ENCODE data around the gene PLEKHA7.

PLEKHA7 gene

GRCh38 chr11:16784666-16785065, 229.5 kb downstream of the PLEKHA7 start:
- H3K4me3 ChIP-seq (ENCODE audit: severe bottlenecking) = no peak overlapping the region
- H3K4me1 ChIP-seq (ENCODE audit: insufficient read depth, poor library complexity, severe bottlenecking) = peaks cover 24% of the 10 kb centered on the region
- no peak for TF ChIP-seq CTCF (IDR thresholded peaks at IDR 0.05; ENCODE audit: poor library complexity, severe bottlenecking)
- ATAC-seq (ENCODE audit: low read depth) = no peak
- no peaks in the 10 kb centered on the region for H3K9me3 ChIP-seq (ENCODE audit: severe bottlenecking)
- no peaks in the 10 kb centered on the region for H3K27me3 ChIP-seq (ENCODE audit: insufficient read depth, poor library complexity, severe bottlenecking)
- DNase-seq (ENCODE audit: low spot score) = no peak
- no peaks in the 10 kb centered on the region for H3K36me3 ChIP-seq (ENCODE audit: low read depth)
- no peak overlapping the region for H3K27ac ChIP-seq (ENCODE audit: poor library complexity, severe bottlenecking)

GRCh38 chr11:16784097-16784496, 230.1 kb downstream of the PLEKHA7 start:
- Histone ChIP-seq H3K27ac (ENCODE audit: poor library complexity, severe bottlenecking) (no peak overlapping the region), H3K36me3 (ENCODE audit: low read depth) (no peaks in the 10 kb centered on the region), H3K4me3 (ENCODE audit: severe bottlenecking) (no peak overlapping the region), H3K27me3 (ENCODE audit: insufficient read depth, poor library complexity, severe bottlenecking) (no peaks in the 10 kb centered on the region), H3K4me1 (ENCODE audit: insufficient read depth, poor library complexity, severe bottlenecking) (peaks cover 24% of the 10 kb centered on the region), H3K9me3 (ENCODE audit: severe bottlenecking) (no peaks in the 10 kb centered on the region)
- TF ChIP-seq CTCF (IDR thresholded peaks at IDR 0.05; ENCODE audit: poor library complexity, severe bottlenecking) = no peak
- no peak for DNase-seq (ENCODE audit: low spot score)
- no peak for ATAC-seq (ENCODE audit: low read depth)

- no peaks in the 10 kb centered on the region for H3K9me3 ChIP-seq (ENCODE audit: severe bottlenecking)
- H3K27ac ChIP-seq (ENCODE audit: poor library complexity, severe bottlenecking) = no peak overlapping the region
- peaks cover 17% of the 10 kb centered on the region for H3K4me1 ChIP-seq (ENCODE audit: insufficient read depth, poor library complexity, severe bottlenecking)
- no peaks in the 10 kb centered on the region for H3K36me3 ChIP-seq (ENCODE audit: low read depth)
- DNase-seq (ENCODE audit: low spot score) (no peak), ATAC-seq (ENCODE audit: low read depth) (no peak)
- no peak overlapping the region for H3K4me3 ChIP-seq (ENCODE audit: severe bottlenecking)
- no peak for TF ChIP-seq CTCF (IDR thresholded peaks at IDR 0.05; ENCODE audit: poor library complexity, severe bottlenecking)
- no peaks in the 10 kb centered on the region for H3K27me3 ChIP-seq (ENCODE audit: insufficient read depth, poor library complexity, severe bottlenecking)
Measured at GRCh38 chr11:16783321-16783801, 230.9 kb downstream of the PLEKHA7 start.

- Histone ChIP-seq H3K27me3 (ENCODE audit: insufficient read depth, poor library complexity, severe bottlenecking) (no peaks in the 10 kb centered on the region), H3K4me3 (ENCODE audit: severe bottlenecking) (no peak overlapping the region), H3K4me1 (ENCODE audit: insufficient read depth, poor library complexity, severe bottlenecking) (peaks cover 13% of the 10 kb centered on the region), H3K36me3 (ENCODE audit: low read depth) (no peaks in the 10 kb centered on the region), H3K9me3 (ENCODE audit: severe bottlenecking) (no peaks in the 10 kb centered on the region), H3K27ac (ENCODE audit: poor library complexity, severe bottlenecking) (no peak overlapping the region)
- ATAC-seq (ENCODE audit: low read depth) (no peak), DNase-seq (ENCODE audit: low spot score) (no peak)
- no peak for TF ChIP-seq CTCF (IDR thresholded peaks at IDR 0.05; ENCODE audit: poor library complexity, severe bottlenecking)
Measured at GRCh38 chr11:16781936-16782919, 232.0 kb downstream of the PLEKHA7 start.
